ENCODE results near the gene PRG3. TPM values are rescaled to one million over a fixed set of nuclear protein-coding genes. Genes with fewer than 3 reads are reported as not detected.

PRG3 gene
- total and polyA plus RNA-seq, 2 donors (not counting 3 experiments of a cell fraction or from before 2014, with no cell fraction given) = not detected

DNA sequence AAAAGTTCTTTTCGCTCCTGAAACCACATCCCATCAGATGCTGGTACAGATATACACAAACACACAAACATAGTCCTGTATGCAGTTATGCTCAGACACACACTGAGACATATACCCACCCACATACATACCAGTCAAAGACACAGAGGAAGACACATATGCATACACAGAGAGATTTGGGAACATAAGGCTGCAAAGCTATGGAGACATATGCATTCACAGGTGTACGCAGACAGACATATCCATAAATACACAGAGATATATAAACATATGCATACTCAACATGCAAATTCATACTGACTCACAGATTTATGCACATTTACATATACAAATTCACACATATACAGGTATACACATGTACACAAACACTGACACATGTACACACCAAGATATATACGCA lies 6.0 kb downstream of the PRG3 start:
- POLR2A ChIA-PET = no interaction called here
- dilution Hi-C loops (cut with MboI; ENCODE audit: extremely low pct_ligation_motif_present, low sequenced_read_pairs) = no loop called here
- no peaks in the 10 kb centered on the region for H3K4me1 ChIP-seq (ENCODE audit: control insufficient read depth, extremely low read depth, insufficient read depth, low read length)
- no peaks in the 10 kb centered on the region for H3K9me3 ChIP-seq (replicated peaks; ENCODE audit: control insufficient read depth, insufficient read depth, low read length)
- no peaks in the 10 kb centered on the region for H3K36me3 ChIP-seq (ENCODE audit: control insufficient read depth in 2 of 2, extremely low read depth in 1 of 2, insufficient read depth in 2 of 2, low read length in 2 of 2)
- H3K27ac ChIP-seq (ENCODE audit: insufficient read depth, low read depth, low read length) = no peak overlapping the region
- TF ChIP-seq POLR2A (IDR thresholded peaks at IDR 0.05; ENCODE audit: low read depth, low read length) (no peak), FOS (IDR thresholded peaks at IDR 0.05; ENCODE audit: borderline replicate concordance, insufficient read depth, low read length) (no peak), GATA2 (IDR thresholded peaks at IDR 0.05; ENCODE audit: insufficient read depth, insufficient read length, low read depth, low read length) (no peak), POLR2AphosphoS5 (IDR thresholded peaks at IDR 0.05; ENCODE audit: insufficient read depth, low read depth, low read length) (no peak), EZH2 (IDR thresholded peaks at IDR 0.05; ENCODE audit: borderline replicate concordance, low read depth, low read length, severe bottlenecking) (no peak), JUN (IDR thresholded peaks at IDR 0.05; ENCODE audit: borderline replicate concordance, insufficient read depth, insufficient read length, low read depth) (no peak), MYC (IDR thresholded peaks at IDR 0.05; ENCODE audit: low read depth, low read length) (no peak)
- TF ChIP-seq, protein P1, sequence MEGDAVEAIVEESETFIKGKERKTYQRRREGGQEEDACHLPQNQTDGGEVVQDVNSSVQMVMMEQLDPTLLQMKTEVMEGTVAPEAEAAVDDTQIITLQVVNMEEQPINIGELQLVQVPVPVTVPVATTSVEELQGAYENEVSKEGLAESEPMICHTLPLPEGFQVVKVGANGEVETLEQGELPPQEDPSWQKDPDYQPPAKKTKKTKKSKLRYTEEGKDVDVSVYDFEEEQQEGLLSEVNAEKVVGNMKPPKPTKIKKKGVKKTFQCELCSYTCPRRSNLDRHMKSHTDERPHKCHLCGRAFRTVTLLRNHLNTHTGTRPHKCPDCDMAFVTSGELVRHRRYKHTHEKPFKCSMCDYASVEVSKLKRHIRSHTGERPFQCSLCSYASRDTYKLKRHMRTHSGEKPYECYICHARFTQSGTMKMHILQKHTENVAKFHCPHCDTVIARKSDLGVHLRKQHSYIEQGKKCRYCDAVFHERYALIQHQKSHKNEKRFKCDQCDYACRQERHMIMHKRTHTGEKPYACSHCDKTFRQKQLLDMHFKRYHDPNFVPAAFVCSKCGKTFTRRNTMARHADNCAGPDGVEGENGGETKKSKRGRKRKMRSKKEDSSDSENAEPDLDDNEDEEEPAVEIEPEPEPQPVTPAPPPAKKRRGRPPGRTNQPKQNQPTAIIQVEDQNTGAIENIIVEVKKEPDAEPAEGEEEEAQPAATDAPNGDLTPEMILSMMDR (IDR thresholded peaks at IDR 0.05; ENCODE audit: extremely low read depth in 1 of 2, insufficient read depth in 1 of 2, low read depth in 1 of 2, low read length in 2 of 2) = no peak
- TF ChIP-seq, protein P2, sequence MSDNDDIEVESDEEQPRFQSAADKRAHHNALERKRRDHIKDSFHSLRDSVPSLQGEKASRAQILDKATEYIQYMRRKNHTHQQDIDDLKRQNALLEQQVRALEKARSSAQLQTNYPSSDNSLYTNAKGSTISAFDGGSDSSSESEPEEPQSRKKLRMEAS (IDR thresholded peaks at IDR 0.05; ENCODE audit: insufficient read depth, insufficient read length) = no peak
- no peak for DNase-seq (ENCODE audit: low read depth, low spot score)
- no peak overlapping the region for H3K9ac ChIP-seq (replicated peaks; ENCODE audit: extremely low read depth, insufficient read depth, low read length)
- BruUV-seq (replicated peaks) = no TSS peak
- H3K4me2 ChIP-seq (ENCODE audit: insufficient read depth, low read length) = no peak overlapping the region
- CTCF ChIA-PET = no interaction called here
- H3K79me2 ChIP-seq (ENCODE audit: control insufficient read depth, insufficient read depth, low read length) = no peaks in the 10 kb centered on the region
- no peaks in the 10 kb centered on the region for H4K20me1 ChIP-seq (replicated peaks; ENCODE audit: control insufficient read depth, extremely low read depth, insufficient read depth, low read length)
- intact Hi-C loops (cut with micrococcal nuclease) = no loop called here
- H3K27me3 ChIP-seq (ENCODE audit: control insufficient read depth in 2 of 2, insufficient read depth in 2 of 2, low read length in 2 of 2) = no peaks in the 10 kb centered on the region
- FAIRE-seq = no peak
- no peaks in the 10 kb centered on the region for H3K9me1 ChIP-seq (replicated peaks; ENCODE audit: control insufficient read depth, extremely low read depth, insufficient read depth, low read length)
- no peak overlapping the region for H3K4me3 ChIP-seq (replicated peaks in 1 of 3; ENCODE audit: insufficient read depth in 1 of 3, low read depth in 1 of 3, low read length in 3 of 3)
- no peak overlapping the region for H2AFZ ChIP-seq (ENCODE audit: low read depth, low read length)

Data from endothelial cell of umbilical vein (primary cell).